ENCODE results near the gene KCNN1. TPM values are rescaled to one million over a fixed set of nuclear protein-coding genes. Genes with fewer than 3 reads are reported as not detected.
A peak's percentile ranks its signal among the peaks of the same experiment; 100 is the strongest.

KCNN1 gene
- total and polyA plus RNA-seq, 9 of the 15 experiments (the other 6 are each of a cell fraction or from before 2014, with no cell fraction given) = 0.01 to 6.2 (median 0.72) TPM

DNA sequence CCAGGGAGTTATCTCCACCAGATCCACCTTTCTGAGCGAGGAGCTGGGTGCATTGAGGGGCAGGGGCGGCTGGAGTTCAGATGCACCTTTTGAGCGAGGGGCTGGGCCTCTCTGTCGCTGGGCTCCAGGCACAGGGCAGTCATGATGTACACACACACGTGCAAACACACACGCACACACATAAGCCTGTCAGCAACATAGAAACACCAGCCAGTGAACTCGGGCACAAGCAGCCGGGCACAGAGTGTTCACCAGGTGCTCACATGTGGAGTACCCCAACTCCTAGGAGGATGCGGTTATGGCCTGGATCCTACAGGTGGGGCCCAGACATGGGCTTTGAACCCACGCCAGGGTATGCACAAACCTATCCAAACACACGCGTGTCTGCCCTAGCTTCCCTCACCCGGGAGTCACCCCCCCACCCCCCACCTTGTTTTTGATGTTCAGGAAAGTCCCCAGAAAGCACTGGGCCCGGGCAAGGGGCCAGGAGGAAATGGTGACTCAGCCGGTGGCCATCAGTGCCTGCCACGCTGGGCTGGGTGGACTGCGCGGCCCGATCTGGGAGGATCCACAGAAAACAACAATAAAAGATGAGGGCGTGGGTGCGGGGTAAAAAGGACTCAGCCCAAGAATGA is 54.3 kb downstream of the KCNN1 start (continued):
- no peak for TF ChIP-seq RBM25 (IDR thresholded peaks at IDR 0.05; ENCODE audit: low read depth, low read length, severe bottlenecking)
- TF ChIP-seq, protein P1, sequence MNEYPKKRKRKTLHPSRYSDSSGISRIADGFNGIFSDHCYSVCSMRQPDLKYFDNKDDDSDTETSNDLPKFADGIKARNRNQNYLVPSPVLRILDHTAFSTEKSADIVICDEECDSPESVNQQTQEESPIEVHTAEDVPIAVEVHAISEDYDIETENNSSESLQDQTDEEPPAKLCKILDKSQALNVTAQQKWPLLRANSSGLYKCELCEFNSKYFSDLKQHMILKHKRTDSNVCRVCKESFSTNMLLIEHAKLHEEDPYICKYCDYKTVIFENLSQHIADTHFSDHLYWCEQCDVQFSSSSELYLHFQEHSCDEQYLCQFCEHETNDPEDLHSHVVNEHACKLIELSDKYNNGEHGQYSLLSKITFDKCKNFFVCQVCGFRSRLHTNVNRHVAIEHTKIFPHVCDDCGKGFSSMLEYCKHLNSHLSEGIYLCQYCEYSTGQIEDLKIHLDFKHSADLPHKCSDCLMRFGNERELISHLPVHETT (CRISPR knock-in tag; conservative IDR thresholded peaks at IDR 0.05 in 1 of 2, IDR thresholded peaks at IDR 0.05 in 1 of 2) = peak in 1 of 2 experiments; percentile 72; a peak in 1 of 4 replicates
- TF ChIP-seq, protein P2, sequence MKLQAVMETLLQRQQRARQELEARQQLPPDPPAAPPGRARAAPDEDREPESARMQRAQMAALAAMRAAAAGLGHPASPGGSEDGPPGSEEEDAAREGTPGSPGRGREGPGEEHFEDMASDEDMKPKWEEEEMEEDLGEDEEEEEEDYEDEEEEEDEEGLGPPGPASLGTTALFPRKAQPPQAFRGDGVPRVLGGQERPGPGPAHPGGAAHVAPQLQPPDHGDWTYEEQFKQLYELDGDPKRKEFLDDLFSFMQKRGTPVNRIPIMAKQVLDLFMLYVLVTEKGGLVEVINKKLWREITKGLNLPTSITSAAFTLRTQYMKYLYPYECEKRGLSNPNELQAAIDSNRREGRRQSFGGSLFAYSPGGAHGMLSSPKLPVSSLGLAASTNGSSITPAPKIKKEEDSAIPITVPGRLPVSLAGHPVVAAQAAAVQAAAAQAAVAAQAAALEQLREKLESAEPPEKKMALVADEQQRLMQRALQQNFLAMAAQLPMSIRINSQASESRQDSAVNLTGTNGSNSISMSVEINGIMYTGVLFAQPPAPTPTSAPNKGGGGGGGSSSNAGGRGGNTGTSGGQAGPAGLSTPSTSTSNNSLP (IDR thresholded peaks at IDR 0.05; ENCODE audit: borderline replicate concordance, low read depth, low read length) = no peak
- no peak for TF ChIP-seq HCFC1 (IDR thresholded peaks at IDR 0.05; ENCODE audit: low read depth, low read length)
- TF ChIP-seq, protein P3, sequence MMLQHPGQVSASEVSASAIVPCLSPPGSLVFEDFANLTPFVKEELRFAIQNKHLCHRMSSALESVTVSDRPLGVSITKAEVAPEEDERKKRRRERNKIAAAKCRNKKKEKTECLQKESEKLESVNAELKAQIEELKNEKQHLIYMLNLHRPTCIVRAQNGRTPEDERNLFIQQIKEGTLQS (IDR thresholded peaks at IDR 0.05) = peak; percentile 80
- TF ChIP-seq, protein P3 (CRISPR knock-in tag; conservative IDR thresholded peaks at IDR 0.05) = no peak
- TF ChIP-seq, protein P4, sequence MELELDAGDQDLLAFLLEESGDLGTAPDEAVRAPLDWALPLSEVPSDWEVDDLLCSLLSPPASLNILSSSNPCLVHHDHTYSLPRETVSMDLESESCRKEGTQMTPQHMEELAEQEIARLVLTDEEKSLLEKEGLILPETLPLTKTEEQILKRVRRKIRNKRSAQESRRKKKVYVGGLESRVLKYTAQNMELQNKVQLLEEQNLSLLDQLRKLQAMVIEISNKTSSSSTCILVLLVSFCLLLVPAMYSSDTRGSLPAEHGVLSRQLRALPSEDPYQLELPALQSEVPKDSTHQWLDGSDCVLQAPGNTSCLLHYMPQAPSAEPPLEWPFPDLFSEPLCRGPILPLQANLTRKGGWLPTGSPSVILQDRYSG (tag; conservative IDR thresholded peaks at IDR 0.05; ENCODE audit: low read depth) = 0 out of 2 replicates have a peak, but pooled peaks have one; percentile 32
- TF ChIP-seq POLR2G (IDR thresholded peaks at IDR 0.05; ENCODE audit: low read depth, low read length) = peak; percentile 57
- no peak for TF ChIP-seq ADNP (tag; IDR thresholded peaks at IDR 0.05)
- TF ChIP-seq ZZZ3 (IDR thresholded peaks at IDR 0.05) = no peak
- TF ChIP-seq ZKSCAN1 (IDR thresholded peaks at IDR 0.05; ENCODE audit: low read depth, low read length) = no peak
- TF ChIP-seq WHSC1 (IDR thresholded peaks at IDR 0.05; ENCODE audit: low read length) = no peak
- no peak for TF ChIP-seq MTA2 (IDR thresholded peaks at IDR 0.05; ENCODE audit: low read depth)
- no peak for TF ChIP-seq HMG20A (CRISPR knock-in tag; conservative IDR thresholded peaks at IDR 0.05)
- TF ChIP-seq HNRNPUL1 (IDR thresholded peaks at IDR 0.05; ENCODE audit: low read length) = no peak
- no peak for TF ChIP-seq NFATC3 (IDR thresholded peaks at IDR 0.05)
- TF ChIP-seq JUN (IDR thresholded peaks at IDR 0.05; ENCODE audit: borderline replicate concordance, low read depth, low read length) = peak; percentile 37; the same call in 1 of the 2 replicates
- TF ChIP-seq JUN (CRISPR knock-in tag; IDR thresholded peaks at IDR 0.05; ENCODE audit: borderline replicate concordance) = no peak
- TF ChIP-seq MYNN (IDR thresholded peaks at IDR 0.05) = no peak
- no peak for TF ChIP-seq MYNN (CRISPR knock-in tag; IDR thresholded peaks at IDR 0.05)
- TF ChIP-seq, protein P5, sequence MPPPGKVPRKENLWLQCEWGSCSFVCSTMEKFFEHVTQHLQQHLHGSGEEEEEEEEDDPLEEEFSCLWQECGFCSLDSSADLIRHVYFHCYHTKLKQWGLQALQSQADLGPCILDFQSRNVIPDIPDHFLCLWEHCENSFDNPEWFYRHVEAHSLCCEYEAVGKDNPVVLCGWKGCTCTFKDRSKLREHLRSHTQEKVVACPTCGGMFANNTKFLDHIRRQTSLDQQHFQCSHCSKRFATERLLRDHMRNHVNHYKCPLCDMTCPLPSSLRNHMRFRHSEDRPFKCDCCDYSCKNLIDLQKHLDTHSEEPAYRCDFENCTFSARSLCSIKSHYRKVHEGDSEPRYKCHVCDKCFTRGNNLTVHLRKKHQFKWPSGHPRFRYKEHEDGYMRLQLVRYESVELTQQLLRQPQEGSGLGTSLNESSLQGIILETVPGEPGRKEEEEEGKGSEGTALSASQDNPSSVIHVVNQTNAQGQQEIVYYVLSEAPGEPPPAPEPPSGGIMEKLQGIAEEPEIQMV (tag; conservative IDR thresholded peaks at IDR 0.05; ENCODE audit: low read depth) = 0 out of 2 replicates have a peak, but pooled peaks have one; percentile 12
- no peak for TF ChIP-seq TEAD1 (CRISPR knock-in tag; IDR thresholded peaks at IDR 0.05)

Data from K562 (cell line).